Endothelial cell of umbilical vein (primary cell): Measurements from ENCODE around the gene DIP2C. TPM values are rescaled to one million over a fixed set of nuclear protein-coding genes. Genes with fewer than 3 reads are reported as not detected.

Source experiments
- BruUV-seq: library from RNA; stranded (reverse); fragments of 400-500 nt; replicated peaks from 2 replicates; lab custom pipeline; 2021; lab: Mats Ljungman, UMichigan
- CTCF ChIA-PET: fragments of 300-600, 350-600 bp; sonication (Branson Sonifier 250); formaldehyde crosslinking; loops from one replicate; lab custom pipeline; 2021; ENCODE audit warnings: antibody characterized with exemption, inconsistent platforms; lab: Charles Lee
- POLR2A ChIA-PET: fragments of 300-600, 350-600 bp; sonication (Branson Sonifier 250); formaldehyde crosslinking; loops from one replicate; lab custom pipeline; 2021; ENCODE audit warnings: antibody characterized with exemption, inconsistent platforms; lab: Charles Lee
- DNase-seq: peaks from one replicate; pipeline ENCODE4 v3.0.0-alpha.2; 2011; ENCODE audit warnings: low read depth, low spot score
- FAIRE-seq: peaks from 2 replicates; lab custom pipeline; 2011; peaks lifted over from hg19 to GRCh38; lab: Jason Lieb, UNC
- H2AFZ ChIP-seq: 2 replicates; pipeline ENCODE4 v1.6.0; 2012; ENCODE audit warnings: low read depth, low read length, control low read depth, inconsistent platforms
- H3K27ac ChIP-seq: 2 replicates; pipeline ENCODE4 v1.5.1; 2011; ENCODE audit warnings: low read depth, mild to moderate bottlenecking, control low read depth, low read length, moderate library complexity; ENCODE audit not compliant: insufficient read depth
- H3K27me3 ChIP-seq, 2 experiments: 2 replicates each; pipeline versions ENCODE4 v1.6.0 to v1.6.1; 2011; ENCODE audit warnings: low read length in 2 of 2, mixed read lengths in 1 of 2; ENCODE audit not compliant: control insufficient read depth in 2 of 2, insufficient read depth in 2 of 2
- H3K36me3 ChIP-seq, 2 experiments: 2 replicates in 1 of 2; 3 replicates in 1 of 2; pipeline ENCODE4 v1.5.1; 2011; ENCODE audit warnings: low read length in 2 of 2, mild to moderate bottlenecking in 1 of 2, moderate library complexity in 1 of 2; ENCODE audit not compliant: control insufficient read depth in 2 of 2, insufficient read depth in 2 of 2; ENCODE audit errors: extremely low read depth in 1 of 2
- H3K4me1 ChIP-seq: 3 replicates; pipeline ENCODE4 v1.5.1; 2011; ENCODE audit warnings: mild to moderate bottlenecking, low read length; ENCODE audit not compliant: control insufficient read depth, insufficient read depth; ENCODE audit errors: extremely low read depth
- H3K4me2 ChIP-seq: 2 replicates; pipeline ENCODE4 v1.6.1; 2011; ENCODE audit warnings: low read length, control low read depth, mixed read lengths; ENCODE audit not compliant: insufficient read depth
- H3K4me3 ChIP-seq, 3 experiments: fragments of 200-600 bp in 1 of 3; sonication (generic), shearing (Covaris generic) in 1 of 3; replicated peaks in 1 of 3; 2 replicates each; pipeline ENCODE4 v1.5.1; 2011 to 2016; ENCODE audit warnings: control low read depth in 3 of 3, low read length in 3 of 3, mild to moderate bottlenecking in 2 of 3, inconsistent platforms in 1 of 3, low read depth in 1 of 3, moderate library complexity in 1 of 3; ENCODE audit not compliant: insufficient read depth in 1 of 3
- H3K79me2 ChIP-seq: 2 replicates; pipeline ENCODE4 v1.6.0; 2012; ENCODE audit warnings: low read length, inconsistent platforms; ENCODE audit not compliant: control insufficient read depth, insufficient read depth
- H3K9ac ChIP-seq: replicated peaks from 2 replicates; pipeline ENCODE3; 2011; ENCODE audit warnings: low read length, control low read depth; ENCODE audit not compliant: insufficient read depth; ENCODE audit errors: extremely low read depth
- H3K9me1 ChIP-seq: replicated peaks from 3 replicates; pipeline ENCODE4 v1.6.0; 2011; ENCODE audit warnings: mild to moderate bottlenecking, low read length; ENCODE audit not compliant: control insufficient read depth, insufficient read depth; ENCODE audit errors: extremely low read depth
- H3K9me3 ChIP-seq: replicated peaks from 2 replicates; pipeline ENCODE4 v1.5.1; 2012; ENCODE audit warnings: low read length, inconsistent platforms; ENCODE audit not compliant: control insufficient read depth, insufficient read depth
- H4K20me1 ChIP-seq: replicated peaks from 2 replicates; pipeline ENCODE3; 2011; ENCODE audit warnings: mild to moderate bottlenecking, low read length; ENCODE audit not compliant: control insufficient read depth, insufficient read depth; ENCODE audit errors: extremely low read depth
- EZH2 ChIP-seq: IDR thresholded peaks from 2 replicates; pipeline ENCODE4 v1.6.1; 2012; ENCODE audit warnings: borderline replicate concordance, low read depth, mild to moderate bottlenecking, moderate library complexity, low read length, inconsistent platforms; ENCODE audit not compliant: severe bottlenecking
- FOS ChIP-seq: IDR thresholded peaks from 2 replicates; pipeline ENCODE4 v1.6.1; 2011; ENCODE audit warnings: mild to moderate bottlenecking, low read length, moderate library complexity, borderline replicate concordance; ENCODE audit not compliant: insufficient read depth
- GATA2 ChIP-seq: IDR thresholded peaks from 2 replicates; pipeline ENCODE4 v1.7.0; 2011; ENCODE audit warnings: low read depth, mild to moderate bottlenecking, moderate library complexity, mixed read lengths, low read length; ENCODE audit not compliant: insufficient read length, insufficient read depth
- JUN ChIP-seq: IDR thresholded peaks from 2 replicates; pipeline ENCODE4 v1.6.1; 2011; ENCODE audit warnings: borderline replicate concordance, low read depth; ENCODE audit not compliant: insufficient read length, insufficient read depth
- MYC ChIP-seq: IDR thresholded peaks from one replicate; pipeline ENCODE4 v1.6.1; 2011; ENCODE audit warnings: mild to moderate bottlenecking, low read depth, low read length
- POLR2A ChIP-seq: IDR thresholded peaks from 2 replicates; pipeline ENCODE4 v1.6.1; 2012; ENCODE audit warnings: low read depth, mild to moderate bottlenecking, control low read depth, low read length
- POLR2AphosphoS5 ChIP-seq: IDR thresholded peaks from 2 replicates; pipeline ENCODE4 v1.6.1; 2012; ENCODE audit warnings: low read depth, mild to moderate bottlenecking, control low read depth, low read length, moderate library complexity; ENCODE audit not compliant: insufficient read depth
- dilution Hi-C: fragments of 300-500 bp; cut with MboI; formaldehyde crosslinking; loops from one replicate; pipeline ENCODE4 v1.15.0; 2019; ENCODE audit warnings: low sequenced_read_pairs; ENCODE audit not compliant: extremely low pct_ligation_motif_present
- intact Hi-C: fragments of 100-400 bp; cut with micrococcal nuclease; formaldehyde crosslinking; loops from one replicate; pipeline ENCODE4 v1.10.0; 2022
- polyA plus RNA-seq, 4 experiments: library from polyadenylated mRNA; depleted of rRNA in 3 of 4; stranded (reverse) in 3 of 4; unstranded in 1 of 4; fragments of >200 nt; gene quantifications; 2 replicates each; pipeline versions ENCODE4 v1.2.1 to v1.2.3, GENCODE V29; 2011 to 2012; ENCODE audit warnings: missing spikeins in 1 of 4
- total RNA-seq: library from RNA; stranded (reverse); gene quantifications from 2 replicates; pipeline ENCODE4 v1.2.3, GENCODE V29; 2021
- TF ChIP-seq, protein P1 (sequence below), 2 donors: IDR thresholded peaks; 1 replicate in 1 of 2; 2 replicates in 1 of 2; pipeline ENCODE4 v1.5.1; 2011; ENCODE audit warnings: low read length in 2 of 2, mild to moderate bottlenecking in 2 of 2, moderate library complexity in 2 of 2, control low read depth in 1 of 2, inconsistent platforms in 1 of 2, low read depth in 1 of 2; ENCODE audit not compliant: insufficient read depth in 1 of 2; ENCODE audit errors: extremely low read depth in 1 of 2
- TF ChIP-seq, protein P2 (sequence below): IDR thresholded peaks from 2 replicates; pipeline ENCODE4 v1.6.1; 2011; ENCODE audit not compliant: insufficient read depth, insufficient read length

Gene DIP2C
- total and polyA plus RNA-seq, 2 donors (not counting 3 experiments of a cell fraction or from before 2014, with no cell fraction given) = 3.6 to 10.7 TPM

DNA sequence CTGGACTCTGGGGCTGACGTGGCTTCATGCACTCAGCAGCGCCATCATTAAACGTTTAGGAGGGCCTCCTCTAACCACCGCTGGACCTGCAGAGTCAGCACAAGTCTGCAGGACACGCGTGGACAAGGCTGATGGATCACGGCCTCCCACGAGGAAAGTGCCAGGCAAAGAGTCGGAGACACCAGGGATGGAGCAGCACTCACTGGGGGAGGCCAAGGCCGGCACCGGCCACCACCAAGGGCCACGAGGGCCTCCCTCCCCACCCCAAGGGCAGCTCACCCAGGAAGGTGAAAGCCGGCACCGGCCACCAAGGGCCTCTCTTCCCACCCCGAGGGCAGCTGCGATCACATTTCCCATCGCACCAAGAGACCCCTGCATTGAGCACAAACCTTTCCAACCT lies 91.5 kb downstream of the DIP2C start:
- no peak overlapping the region for H3K9ac ChIP-seq
- dilution Hi-C loops (no loop called here), intact Hi-C loops (no loop called here)
- no peak for FAIRE-seq
- no peak overlapping the region for H3K4me3 ChIP-seq
- H3K4me1 ChIP-seq = peaks cover 3% of the 10 kb centered on the region
- no peaks in the 10 kb centered on the region for H3K79me2 ChIP-seq
- H4K20me1 ChIP-seq = no peaks in the 10 kb centered on the region
- TF ChIP-seq POLR2A (no peak), JUN (no peak), MYC (no peak), FOS (no peak), GATA2 (no peak), POLR2AphosphoS5 (no peak), EZH2 (no peak)
- TF ChIP-seq, protein P1, sequence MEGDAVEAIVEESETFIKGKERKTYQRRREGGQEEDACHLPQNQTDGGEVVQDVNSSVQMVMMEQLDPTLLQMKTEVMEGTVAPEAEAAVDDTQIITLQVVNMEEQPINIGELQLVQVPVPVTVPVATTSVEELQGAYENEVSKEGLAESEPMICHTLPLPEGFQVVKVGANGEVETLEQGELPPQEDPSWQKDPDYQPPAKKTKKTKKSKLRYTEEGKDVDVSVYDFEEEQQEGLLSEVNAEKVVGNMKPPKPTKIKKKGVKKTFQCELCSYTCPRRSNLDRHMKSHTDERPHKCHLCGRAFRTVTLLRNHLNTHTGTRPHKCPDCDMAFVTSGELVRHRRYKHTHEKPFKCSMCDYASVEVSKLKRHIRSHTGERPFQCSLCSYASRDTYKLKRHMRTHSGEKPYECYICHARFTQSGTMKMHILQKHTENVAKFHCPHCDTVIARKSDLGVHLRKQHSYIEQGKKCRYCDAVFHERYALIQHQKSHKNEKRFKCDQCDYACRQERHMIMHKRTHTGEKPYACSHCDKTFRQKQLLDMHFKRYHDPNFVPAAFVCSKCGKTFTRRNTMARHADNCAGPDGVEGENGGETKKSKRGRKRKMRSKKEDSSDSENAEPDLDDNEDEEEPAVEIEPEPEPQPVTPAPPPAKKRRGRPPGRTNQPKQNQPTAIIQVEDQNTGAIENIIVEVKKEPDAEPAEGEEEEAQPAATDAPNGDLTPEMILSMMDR (IDR thresholded peaks at IDR 0.05; ENCODE audit: extremely low read depth in 1 of 2, insufficient read depth in 1 of 2, low read depth in 1 of 2, low read length in 2 of 2) = no peak
- TF ChIP-seq, protein P2, sequence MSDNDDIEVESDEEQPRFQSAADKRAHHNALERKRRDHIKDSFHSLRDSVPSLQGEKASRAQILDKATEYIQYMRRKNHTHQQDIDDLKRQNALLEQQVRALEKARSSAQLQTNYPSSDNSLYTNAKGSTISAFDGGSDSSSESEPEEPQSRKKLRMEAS = no peak
- H3K27me3 ChIP-seq = no peaks in the 10 kb centered on the region
- no peaks in the 10 kb centered on the region for H3K36me3 ChIP-seq
- no TSS peak for BruUV-seq
- ChIA-PET CTCF (no interaction called here), POLR2A (no interaction called here)
- no peaks in the 10 kb centered on the region for H3K9me1 ChIP-seq
- H2AFZ ChIP-seq = no peak overlapping the region
- H3K27ac ChIP-seq = no peak overlapping the region
- no peak overlapping the region for H3K4me2 ChIP-seq
- no peak for DNase-seq
- H3K9me3 ChIP-seq = no peaks in the 10 kb centered on the region
